DND-41 (cell line): Measurements from ENCODE around the gene PRRT2.

ENCODE experiments used
- CTCF ChIP-seq: IDR thresholded peaks from 2 replicates; pipeline ENCODE4 v1.5.1; 2012; ENCODE audit warnings: borderline replicate concordance, low read length, moderate library complexity, mild to moderate bottlenecking; ENCODE audit not compliant: poor library complexity, severe bottlenecking; ENCODE audit errors: extremely low read depth
- EZH2 ChIP-seq: IDR thresholded peaks from 3 replicates; pipeline ENCODE4 v1.6.1; 2012; ENCODE audit warnings: borderline replicate concordance, low read depth, mild to moderate bottlenecking, moderate library complexity, low read length, inconsistent platforms; ENCODE audit not compliant: severe bottlenecking

GRCh38 chr16:29841631-29842030, 29.6 kb downstream of the PRRT2 start:
- TF ChIP-seq CTCF (no peak), EZH2 (no peak)
